Measurements from ENCODE around the gene PDE4D. TPM values are rescaled to one million over a fixed set of nuclear protein-coding genes. Genes with fewer than 3 reads are reported as not detected.
"Not testable (repeated sequence)": the region's sequence is repeated elsewhere in the genome, so short reads cannot be mapped to it uniquely, and the experiment has no call there.

The PDE4D gene
- polyA plus RNA-seq, 1 donor = 40.4 TPM

DNA sequence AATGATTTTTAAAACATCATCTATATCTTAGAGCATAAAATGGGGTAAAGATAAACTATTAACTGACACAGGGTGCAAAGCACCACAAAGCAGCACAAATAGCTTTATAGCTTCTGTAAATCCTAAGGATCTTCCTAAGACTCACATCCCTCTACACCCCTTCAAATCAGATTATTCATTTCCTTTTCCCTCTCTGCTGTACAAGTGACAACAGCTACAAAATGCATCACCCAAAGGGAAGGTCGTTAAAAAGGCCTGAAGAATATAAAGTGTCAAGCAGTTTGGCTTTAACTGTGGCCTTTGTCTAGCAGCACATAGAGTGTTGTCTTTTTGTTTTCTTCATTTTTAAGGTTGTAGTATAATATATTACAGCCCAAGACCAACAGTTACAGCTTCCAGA lies 422.1 kb downstream of the PDE4D start:
- no peak for DNase-seq (ENCODE audit: low read depth)

DNA sequence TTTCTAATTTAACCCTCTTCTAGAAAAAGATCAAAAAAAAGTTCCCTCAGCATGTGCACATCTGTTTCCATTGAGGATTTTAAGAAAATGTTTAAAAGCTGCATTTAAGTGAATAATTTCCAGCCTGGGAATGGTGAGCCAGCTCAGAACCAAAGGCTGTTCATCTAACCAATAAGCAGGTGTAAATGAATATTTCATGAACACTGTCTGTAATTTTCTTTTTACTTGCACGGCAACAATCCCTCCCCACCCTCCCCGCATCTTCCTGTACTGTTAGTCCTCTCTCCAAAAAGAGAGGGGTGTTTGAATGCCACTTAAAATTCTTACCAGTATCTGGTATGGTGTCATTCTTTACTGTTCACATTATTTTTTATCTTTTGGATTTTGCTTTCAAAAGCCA lies 425.6 kb downstream of the PDE4D start:
- no peak for DNase-seq (ENCODE audit: low read depth)

DNA sequence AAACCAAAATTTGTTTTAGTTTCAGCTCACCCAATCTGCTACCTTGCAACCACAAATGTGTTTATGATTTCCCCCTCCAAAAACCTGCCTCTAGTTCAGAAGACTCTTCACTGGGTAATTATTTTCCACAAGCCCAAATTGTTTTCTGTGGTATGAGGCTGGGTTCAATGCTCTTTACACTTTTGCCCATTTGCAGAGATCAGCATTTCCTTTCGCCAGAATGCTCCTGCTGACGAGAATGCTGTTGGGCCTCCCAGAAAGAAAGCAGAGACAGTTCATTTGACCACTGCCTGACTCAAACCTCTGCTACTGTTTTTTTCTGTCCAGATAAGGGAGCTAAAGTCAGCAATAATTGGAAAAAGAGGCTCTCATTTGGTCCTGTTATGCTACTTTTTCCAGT lies 427.3 kb downstream of the PDE4D start:
- no peak for DNase-seq (ENCODE audit: low read depth)

DNA sequence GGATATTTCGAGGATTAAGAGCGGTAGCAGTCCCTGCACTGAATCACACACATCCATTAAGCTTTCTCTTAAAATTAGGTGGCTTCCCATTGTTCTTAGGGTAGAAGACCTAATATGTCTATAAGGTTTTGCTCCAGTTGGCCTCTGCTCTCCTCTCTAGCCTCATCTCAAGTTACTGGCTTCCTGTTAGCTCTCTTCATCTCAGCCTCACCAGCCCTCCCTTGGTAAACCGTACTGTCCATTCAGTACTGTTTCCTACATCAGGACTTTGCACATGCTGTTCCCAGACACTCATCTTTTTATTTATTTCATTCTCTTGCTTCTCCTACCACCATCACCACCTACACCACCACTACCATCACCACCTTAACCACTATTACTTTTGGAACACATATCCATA lies 428.6 kb downstream of the PDE4D start:
- no peak for DNase-seq (ENCODE audit: low read depth)

GRCh38 chr5:59463618-59464166 lies 429.8 kb downstream of the PDE4D start:
- not testable (repeated sequence) for DNase-seq (ENCODE audit: low read depth)

DNA sequence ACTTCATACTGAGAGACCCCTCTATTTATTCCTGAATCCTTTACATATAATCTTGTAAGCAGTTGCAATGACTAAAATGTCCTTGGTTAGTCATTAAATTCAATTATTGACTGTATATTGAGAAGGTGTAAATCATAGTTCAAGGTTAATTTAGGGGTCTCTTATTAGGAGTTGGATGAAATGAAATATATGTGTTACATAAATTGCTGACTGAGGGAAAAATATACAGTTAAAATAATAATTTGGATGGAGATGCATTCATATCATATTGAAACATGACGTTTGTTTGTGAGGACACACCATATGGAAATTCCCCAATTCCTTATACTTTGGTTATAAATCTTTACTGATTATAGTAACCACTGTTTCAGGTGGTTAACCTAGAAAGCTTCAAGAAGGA lies 430.6 kb downstream of the PDE4D start:
- no peak for DNase-seq (ENCODE audit: low read depth)

DNA sequence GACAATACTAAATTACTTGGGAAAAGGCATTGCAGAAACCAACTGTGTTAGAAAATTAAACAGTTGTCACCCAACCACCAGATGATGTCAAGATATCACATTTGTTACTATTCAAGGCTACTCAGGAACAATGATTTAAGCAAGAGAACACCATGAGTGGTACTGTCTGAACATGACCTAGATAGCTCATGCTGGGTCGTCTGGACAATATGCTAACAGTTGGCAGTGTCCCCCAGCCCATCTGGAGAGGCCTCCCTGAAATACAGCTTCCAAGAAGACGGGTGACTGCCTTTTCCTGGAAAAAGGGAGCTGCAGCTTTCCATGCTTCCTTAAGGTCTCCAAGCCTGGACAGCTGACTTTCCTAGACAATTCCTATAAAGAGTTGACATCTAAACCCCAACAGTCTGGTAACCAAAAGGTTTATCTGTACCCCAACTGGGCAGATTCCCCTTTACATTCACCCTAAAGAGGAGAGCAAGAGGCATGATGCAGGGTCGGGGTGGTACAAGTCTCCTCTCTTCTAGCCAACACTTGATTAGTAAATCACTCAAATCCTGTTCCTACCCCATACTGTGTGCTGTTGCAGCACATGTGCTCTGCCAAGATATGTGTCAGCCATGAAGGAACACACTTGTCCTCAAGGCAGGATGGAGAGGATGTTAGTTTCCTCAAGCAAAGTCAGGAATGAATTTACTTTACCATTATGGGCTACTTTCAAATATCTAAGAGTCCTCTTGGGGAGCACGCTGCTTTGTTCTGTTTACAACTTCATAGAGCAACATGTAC lies 433.0 kb downstream of the PDE4D start:
- no peak for DNase-seq (ENCODE audit: low read depth)

GRCh38 chr5:59458966-59459729 lies 434.4 kb downstream of the PDE4D start:
- no peak for DNase-seq (ENCODE audit: low read depth)

GRCh38 chr5:59458321-59458720 lies 435.2 kb downstream of the PDE4D start:
- DNase-seq (ENCODE audit: low read depth) = no peak

- no peak for DNase-seq (ENCODE audit: low read depth)
These were observed 443.5 kb downstream of the PDE4D start for GRCh38 chr5:59449905-59450644.

GRCh38 chr5:59446356-59446755 lies 447.2 kb downstream of the PDE4D start:
- DNase-seq (ENCODE audit: low read depth) = no peak

DNA sequence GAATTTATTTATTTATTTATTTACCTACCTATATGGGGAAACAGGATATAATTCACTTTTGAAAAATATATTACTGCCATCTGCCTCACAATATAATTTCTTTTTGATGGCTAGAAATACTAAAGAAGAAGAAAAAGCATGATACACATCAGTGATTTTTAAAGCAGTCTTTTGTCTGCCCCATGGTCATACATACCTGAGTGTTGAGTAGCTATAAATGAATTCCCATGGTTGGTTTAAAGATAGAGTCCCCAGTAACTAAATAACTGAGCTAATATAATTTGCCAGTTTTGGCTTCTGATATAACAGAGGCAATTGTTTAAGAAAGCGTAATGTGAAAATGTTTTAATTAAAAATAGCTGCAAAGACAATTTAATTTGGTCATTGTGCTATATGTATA lies 447.8 kb downstream of the PDE4D start:
- no peak for DNase-seq (ENCODE audit: low read depth)

DNA sequence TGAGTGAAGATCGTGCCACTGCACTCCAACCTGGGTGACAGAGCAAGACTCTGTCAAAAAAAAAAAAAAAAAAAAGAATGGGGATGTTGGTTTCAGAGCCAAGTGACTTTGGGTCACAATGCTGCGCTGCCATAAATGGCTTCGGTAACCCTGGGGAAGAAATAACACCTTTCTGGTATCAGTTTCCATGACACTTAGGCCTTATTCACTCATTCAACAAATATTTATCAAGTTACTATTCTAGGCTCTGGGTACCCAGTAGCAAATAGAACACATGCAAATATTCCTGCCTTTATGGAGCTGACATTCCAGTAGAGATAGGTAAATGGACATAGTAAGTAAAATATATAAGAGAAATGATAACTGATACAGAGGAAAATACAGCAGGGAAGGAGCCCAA lies 454.2 kb downstream of the PDE4D start:
- DNase-seq (ENCODE audit: low read depth) = no peak

GRCh38 chr5:59437176-59437575 lies 456.4 kb downstream of the PDE4D start:
- peak; percentile 28 for DNase-seq (ENCODE audit: low read depth)

DNA sequence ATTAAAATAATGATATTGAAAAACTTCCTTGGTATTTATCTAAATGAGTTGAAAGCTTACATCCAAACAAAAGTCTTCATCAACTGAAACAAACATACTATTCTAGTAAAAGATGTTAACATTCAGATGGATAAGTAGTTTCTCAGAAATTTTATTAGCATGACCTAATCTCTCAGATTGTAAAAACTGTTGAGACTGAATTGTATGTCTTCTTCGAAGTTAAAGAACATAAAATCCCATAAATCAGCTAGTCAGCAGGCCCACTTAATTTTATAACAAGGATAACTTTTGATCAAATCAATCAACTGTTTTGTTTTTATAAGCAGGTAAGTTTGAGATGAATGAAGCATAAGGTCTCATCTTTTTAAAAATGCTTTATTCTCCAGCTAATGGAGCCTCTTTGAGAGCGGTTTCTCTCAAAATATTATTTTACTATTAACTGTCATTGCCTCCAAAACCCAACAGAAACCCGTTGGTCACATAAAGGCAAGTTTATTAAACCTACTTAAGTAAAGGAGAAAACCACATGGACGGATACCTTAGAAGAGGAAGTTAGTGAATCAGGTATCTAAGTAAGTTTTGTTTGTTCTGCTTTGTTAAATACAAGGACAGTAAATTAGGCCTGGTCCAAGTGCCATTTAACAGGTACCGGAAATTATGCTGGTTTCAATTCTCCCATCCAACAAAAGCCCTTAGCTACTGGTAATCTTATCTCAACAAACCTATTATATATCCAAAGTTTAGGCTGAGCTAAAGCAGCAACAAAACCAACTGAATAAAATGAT lies 457.0 kb downstream of the PDE4D start:
- no peak for DNase-seq (ENCODE audit: low read depth)

DNA sequence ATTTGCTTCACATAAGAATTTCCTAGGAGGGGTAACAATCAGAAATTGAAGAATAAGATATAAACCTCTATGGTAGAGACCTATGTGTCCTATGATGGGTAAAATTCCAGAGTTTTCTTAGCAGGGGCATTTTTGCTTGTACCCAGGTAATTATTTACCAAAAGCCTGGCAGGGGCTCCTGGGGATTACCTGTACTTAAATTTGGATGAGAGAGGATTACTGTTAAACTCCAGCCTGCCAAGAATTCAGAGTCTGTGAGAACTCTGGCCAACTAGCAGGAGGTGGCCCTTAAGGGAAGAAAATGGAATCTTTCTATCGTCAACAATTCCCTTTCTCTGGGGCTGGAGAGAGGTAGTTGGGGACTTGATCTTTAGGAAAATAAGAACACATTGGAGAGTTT lies 460.4 kb downstream of the PDE4D start:
- no peak for DNase-seq (ENCODE audit: low read depth)

- DNase-seq (ENCODE audit: low read depth) = no peak
These were observed 463.4 kb downstream of the PDE4D start for GRCh38 chr5:59430066-59430685.

- DNase-seq (ENCODE audit: low read depth) = no peak
These were observed 465.1 kb downstream of the PDE4D start for GRCh38 chr5:59428391-59428790.

GRCh38 chr5:59424515-59424914 lies 469.0 kb downstream of the PDE4D start:
- DNase-seq (ENCODE audit: low read depth) = no peak

DNA sequence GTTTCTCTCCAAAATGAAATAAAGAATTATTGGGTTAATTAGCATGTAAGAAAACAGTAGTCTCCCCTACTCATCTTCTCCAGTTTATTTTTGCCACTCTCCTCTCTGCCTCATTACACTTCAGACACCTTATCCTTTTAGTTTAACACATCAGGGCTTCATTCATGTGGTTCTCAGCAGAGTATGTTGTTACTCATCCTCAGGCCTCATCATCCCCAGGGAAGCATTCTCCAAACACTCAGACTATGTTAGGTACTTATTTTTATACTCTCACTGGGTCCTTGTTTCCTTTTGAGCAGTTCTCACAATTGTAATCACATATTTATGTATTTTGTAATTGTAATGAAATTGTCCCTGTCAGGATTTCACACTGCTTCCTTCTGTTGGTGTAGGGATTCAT lies 470.5 kb downstream of the PDE4D start:
- no peak for DNase-seq (ENCODE audit: low read depth)

All from forelimb muscle (tissue), 1 donor.